HG02623 (cell line): ENCODE measurements around the gene TPST2.

Experiments used
- ATAC-seq: cut with Tn5 transposase; IDR thresholded peaks from one replicate; pipeline ENCODE4 v1.9.1; 2021; ENCODE audit warnings: moderate library complexity; ENCODE audit not compliant: unreplicated experiment

Gene TPST2

DNA sequence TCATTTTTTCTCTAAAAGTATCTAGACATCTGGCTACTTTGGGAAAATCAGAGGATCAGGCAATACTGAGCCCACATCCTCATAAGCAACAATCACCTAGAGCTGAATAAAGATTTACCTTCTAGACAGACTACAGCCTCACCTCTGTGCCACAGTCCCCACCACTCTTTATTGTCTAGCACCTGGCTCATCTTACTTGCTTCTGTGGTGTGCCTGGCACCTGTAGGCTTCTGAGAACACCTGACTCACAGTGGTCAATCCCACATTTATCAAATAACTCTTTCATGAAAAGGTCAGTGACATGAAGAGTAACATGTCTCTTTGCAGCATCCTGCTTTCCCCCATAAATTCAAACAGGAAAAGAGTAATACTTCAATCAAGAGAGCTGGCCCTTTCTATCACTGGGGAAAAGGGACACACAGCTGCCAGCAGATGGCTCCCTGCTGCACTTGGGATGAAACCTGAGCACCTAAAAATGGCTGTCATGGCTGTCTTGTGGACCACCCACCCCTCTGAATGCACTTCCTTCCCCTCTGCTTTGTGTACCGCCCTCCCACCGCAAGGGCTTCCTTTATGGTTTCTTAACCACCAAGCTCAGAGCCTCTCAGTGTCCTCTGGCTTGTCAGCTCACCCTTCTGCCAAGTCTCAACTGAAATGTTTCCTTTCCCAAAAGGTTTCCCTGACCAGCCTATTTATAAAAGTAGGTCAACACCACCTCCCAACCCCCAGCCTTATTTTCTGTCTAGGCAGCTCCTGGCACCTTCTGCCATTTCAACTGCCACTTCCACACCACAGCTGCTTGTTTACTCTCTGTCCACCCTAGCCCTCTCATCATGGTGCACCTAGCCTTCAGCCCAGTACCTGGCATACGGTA lies 87.0 kb downstream of the TPST2 start:
- ATAC-seq = no peak

DNA sequence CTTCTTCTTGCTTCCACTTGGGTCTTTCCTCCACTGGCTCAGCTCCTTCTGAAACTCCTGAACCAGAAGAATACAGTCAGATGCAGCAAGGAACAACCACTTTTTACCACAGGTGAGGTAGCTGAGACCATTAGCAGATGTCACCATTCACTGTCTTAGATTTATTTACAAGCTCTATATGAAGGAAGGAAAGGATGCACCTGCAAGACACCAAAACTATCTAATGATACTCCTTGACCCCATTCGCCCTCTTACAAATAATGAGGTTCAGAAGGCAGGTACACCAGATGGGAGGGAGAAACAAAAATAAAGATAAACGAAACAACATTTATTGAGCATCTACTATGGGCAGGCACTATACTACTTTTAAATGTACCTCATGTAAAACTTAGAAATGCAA lies 87.9 kb downstream of the TPST2 start:
- ATAC-seq = no peak

DNA sequence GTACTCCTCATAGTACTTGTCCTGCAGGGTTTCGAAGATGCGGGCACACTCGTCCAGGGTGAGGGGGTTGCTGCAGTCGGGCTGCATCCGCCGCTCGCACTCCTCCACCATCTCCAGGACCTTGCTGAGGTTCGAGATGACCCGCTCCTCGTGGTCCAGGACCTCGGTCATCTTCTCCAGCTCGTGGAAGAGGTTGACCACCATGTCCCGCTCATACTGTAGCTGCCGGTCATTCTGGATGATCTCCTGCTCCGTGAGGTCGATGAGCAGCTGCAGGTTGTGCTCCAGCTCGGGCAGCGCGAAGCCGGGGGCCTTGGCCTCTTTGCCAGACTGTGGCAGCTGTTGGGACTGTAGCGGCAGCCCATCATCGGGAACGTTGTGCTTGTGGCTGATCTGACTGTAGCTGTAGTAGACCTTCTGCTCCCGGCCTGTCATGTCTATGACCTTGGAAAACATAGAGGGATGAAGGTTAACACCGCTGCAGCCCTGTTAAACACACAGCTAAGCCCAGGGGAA lies 90.7 kb downstream of the TPST2 start:
- no peak for ATAC-seq

DNA sequence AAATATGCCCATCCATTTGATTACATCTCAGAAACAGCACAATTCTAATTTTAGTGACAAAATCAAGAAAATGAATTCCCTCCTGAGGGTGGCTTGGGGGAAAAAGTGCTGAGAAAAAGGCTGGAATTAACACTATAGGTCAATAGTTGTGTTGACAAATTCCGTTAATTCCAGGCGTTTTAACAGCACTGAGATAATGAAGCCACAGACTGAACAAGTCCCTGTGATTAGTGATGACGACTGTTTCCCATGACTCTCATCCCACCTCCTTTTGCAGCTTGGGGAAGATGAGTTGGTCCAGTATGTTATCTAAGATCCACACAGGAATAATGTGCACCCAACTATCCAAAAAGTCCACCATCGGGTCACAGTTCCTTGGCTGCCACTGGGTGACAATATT lies 93.5 kb downstream of the TPST2 start:
- no peak for ATAC-seq

DNA sequence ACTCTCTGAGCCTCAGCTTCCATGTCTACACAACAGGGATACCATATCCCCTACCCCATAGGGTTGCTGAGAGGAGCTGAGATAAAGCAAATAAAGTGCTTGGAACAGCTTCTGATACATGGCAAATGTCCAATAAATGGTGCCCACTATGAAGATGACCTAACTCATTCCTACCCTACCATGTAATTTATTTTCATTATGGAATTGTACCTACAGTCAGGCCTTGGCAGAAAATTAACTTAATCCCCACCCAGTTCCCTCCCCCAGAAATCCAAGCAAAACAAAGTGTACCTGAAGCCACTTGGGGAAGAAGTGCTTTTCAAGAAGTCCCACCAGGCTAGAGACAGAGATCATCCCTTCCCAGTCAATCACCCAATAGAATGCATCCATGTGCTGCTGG lies 95.4 kb downstream of the TPST2 start:
- no peak for ATAC-seq

DNA sequence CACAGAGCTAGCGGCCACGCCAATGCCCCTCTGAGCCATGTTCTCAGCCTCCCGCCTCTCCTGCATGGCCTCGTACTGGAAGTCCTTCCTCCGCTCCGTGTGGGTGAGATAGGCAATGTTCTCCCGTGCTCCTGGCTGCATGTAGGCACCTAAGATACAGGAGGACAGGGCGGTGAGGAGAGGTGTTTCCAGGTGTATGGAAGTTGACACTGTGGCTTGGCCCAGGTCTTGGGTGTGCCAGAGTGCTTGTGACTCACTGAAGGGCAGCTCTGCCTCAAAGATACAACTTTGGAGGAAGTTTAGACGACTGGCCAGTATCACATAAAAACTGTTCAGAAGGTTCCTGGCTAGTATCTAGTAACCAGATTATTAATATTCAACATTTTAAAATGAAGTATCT lies 97.7 kb downstream of the TPST2 start:
- ATAC-seq = no peak

DNA sequence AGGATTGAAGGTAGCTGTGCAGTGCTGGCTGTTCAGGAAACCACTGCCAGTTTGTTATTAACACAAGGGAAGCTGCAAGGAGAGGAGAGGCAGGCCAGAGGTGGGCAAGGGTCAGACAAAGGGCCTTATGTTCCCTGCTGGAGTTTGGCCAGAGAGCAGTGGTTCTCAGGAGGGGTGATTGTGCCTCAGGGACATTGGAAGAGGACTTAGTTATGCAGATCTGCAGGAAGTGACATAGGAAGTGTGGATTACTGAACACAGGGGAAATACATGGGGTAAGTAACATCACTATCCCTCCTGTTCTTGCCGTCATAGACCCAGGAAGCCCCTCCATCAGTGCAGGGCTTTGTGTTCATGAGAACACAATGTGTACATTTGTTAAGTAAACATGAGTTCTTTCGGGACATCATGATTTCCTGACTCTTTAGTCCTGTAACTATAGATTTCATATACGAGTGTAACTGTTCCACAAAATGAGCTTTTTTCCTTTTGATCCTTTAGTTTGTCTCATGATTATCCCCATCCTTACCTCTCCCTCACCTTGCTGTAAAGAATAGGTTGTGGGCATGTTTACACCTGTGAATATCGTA lies 100.4 kb downstream of the TPST2 start:
- no peak for ATAC-seq

DNA sequence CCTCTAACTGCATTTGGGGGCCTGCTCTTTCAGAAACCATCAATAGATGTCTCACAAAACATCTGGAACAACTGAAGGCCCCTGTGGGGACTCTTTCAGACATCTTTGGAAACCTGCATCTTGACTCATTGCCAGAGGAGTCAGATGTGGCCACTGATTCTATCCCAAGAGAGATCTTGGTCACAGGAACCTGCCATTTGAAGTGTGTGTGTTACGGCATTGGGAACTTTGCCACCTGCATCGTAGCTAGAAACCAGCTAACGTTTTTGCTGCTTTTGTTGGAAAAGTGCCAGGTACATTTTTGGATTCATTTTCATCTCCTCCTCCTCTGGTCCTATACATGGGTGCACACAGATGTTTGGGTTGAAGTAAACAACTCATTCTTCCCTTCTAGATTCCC lies 101.9 kb downstream of the TPST2 start:
- no peak for ATAC-seq

DNA sequence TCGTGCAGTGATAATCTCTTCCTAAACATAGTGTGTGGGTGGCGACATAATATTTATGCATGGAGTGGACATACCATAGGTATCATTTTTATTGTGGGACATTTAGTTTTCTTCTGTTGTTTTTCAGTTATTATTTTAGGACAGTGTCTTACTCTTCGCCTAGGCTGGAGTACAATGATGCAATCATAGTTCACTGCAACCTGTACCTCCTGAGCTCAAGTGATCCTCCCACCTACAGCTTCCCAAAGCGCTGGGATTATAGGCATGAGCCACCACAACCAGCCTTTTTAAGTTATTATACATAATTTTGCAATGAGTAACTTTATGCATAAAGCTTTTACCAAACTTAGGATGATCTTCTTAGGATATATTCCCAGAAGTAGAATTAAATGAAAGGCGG lies 103.5 kb downstream of the TPST2 start:
- ATAC-seq = no peak

DNA sequence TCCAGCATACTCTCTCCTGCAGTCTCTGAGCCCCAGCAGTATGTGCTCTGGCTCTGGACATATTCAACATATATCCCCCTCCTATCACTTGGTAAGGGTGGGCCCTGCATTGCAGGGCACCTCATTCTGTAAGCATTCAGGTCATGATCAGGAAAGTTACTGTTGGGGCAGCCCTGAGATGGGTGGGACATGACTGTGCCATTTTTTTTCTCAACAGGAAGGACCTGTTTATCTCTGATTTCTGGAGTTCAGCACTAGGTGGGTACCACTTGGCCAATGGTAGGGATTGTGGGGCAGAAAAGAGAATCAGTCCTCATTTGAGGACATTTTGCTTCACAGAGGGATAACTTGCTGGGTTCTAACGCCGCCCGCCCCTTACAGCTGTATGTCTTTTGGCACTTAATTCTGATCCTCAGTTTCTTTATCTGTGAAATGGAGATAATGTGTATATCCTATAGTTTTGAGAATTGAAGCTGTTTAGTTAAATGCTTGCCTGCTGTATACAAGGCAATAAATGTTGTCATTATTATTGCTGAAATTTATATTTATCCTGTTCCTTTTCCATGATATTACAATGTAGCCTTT lies 104.0 kb downstream of the TPST2 start:
- ATAC-seq = no peak

DNA sequence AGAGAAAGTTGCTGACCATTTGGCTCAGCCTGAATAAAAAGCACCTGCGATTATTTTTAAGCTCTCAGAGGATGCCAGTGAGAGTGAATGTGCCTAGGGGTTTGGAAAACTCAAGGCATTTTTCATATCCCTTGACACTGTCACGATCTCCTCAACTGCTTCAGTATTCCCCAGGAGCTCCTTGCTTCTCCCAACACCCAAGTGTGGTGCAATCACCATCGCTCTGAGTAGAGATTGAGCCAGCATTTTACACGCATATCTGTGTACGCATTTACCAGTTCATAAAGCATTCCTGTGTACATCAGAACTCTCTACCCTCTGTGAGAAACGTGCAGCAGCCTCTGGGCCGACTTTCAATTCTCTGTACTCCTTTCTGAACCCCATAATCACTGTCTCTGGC lies 104.9 kb downstream of the TPST2 start:
- ATAC-seq = no peak

DNA sequence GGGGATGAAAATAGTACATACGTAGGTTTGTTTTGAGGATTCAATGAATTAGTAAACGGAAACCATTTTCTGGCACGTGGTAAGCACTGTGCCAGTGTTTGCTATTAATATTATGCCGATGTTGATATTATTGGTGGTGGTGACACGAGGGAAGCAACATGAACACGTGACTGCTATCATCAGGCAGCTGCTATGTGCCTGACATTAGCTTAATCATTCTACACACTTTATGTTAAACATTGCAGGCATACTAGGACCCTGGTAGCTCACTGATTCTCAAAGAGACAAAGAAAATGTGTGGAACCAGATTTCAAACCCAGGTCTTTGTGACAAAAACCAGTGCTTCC lies 105.6 kb downstream of the TPST2 start:
- no peak for ATAC-seq

DNA sequence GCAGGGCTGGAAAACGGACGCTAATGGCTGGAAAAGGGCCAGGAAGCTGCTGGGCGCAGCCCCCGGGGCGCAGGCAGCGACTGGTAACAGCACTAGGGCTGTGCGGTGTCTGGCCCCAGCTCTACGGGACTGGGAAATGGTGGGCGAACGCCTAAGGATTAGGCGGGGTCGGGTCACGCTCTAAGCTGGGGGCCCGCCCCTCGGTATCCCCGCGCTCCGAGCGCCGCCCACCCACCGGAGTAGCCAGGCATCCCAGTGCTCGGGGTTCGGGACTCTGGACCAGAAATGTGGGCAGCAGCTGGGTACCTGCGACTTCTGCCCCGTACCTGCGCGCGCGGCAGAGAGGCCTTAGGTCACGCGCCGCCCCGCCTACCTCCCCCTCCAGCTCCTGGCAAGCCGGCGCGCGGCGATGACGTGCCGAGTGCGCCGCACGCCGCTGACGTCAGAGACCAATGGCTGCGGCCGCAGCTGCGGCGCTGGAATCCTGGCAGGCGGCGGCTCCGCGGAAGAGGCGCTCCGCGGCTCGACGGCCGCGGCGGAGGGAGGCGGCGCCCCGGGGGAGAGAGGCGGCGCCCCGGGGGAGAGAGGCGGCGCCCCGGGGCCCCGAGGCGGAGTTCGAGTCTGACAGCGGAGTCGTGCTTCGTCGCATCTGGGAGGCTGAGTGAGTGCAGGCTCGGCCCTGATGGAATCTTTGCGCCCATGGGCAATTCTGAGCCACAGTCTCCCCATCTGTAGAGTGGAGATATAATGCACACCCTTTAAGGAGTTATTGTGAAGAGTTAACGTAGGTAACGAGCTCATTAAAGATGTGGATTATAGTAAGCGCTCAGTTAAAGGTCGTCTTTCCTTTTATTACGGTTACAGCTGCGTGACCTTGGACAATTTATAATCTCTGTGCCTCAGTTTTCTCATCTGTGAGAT lies 106.2 kb downstream of the TPST2 start, which contains the start of the genes HPS4 and SRRD:
Gene HPS4 (minus strand): TSS at position 345 of the 921 bp plus-strand sequence. CDS start 2,021 bp downstream, outside the sequence.
Gene SRRD (plus strand): TSS at position 439 of the 921 bp plus-strand sequence. CDS start 14 bp downstream, at position 453.
- ATAC-seq = peak; percentile 67

DNA sequence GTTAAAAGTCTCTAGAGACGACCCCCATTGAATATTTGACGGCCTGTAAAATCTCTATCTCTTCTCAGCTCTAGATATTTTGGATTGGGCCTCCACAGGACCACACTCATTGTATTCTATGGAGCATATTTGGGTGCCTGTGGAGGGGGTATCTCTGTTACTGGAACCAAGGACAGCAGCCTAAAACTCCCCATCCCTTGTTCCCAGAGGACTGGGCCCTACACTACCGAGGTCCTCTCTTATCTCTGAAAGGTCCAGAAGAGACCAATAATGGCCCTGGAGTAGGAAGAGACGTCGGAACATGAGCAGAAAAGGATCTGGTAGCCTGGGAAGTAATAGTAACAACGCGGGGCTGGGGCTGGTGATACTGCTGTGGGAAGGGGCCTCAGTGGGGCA lies 106.9 kb downstream of the TPST2 start:
- no peak for ATAC-seq

DNA sequence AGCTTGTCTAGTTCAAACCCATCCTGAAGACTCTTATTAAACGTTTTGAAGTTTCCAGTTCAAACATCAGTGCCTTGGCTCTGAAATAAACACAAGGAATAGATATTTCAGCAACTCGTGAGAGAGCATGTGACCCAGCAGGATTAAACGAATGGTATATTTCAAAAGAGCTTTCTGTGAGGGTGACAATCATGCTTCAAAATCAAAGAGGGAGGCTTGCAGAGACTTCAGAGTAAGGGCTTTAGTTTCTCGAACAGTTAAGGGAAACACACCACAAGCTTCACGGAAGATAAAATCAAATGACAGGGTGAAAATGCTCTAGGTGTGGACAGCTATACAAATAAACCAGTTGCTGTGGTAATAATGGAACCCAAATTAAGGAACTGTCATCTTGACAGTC lies 107.8 kb downstream of the TPST2 start:
- no peak for ATAC-seq

DNA sequence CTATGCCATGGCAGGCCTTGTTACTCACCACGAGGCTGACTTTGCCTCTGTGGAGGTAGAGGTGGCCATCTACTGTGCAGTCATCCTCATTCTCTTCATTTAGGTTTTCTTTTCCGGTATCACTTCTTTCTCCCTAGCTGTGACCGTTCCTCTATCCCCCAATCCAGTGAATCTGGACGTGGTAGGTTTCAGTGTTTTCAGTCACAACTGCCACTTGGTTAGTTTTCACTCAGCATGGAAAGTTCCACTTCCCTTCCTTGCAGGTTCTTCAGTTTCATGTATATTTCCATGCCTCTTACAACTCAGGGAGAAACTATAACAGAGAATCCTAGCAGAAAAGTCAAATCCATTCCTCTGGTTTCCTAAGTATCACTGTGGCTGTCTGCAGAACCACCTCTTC lies 108.2 kb downstream of the TPST2 start:
- no peak for ATAC-seq

DNA sequence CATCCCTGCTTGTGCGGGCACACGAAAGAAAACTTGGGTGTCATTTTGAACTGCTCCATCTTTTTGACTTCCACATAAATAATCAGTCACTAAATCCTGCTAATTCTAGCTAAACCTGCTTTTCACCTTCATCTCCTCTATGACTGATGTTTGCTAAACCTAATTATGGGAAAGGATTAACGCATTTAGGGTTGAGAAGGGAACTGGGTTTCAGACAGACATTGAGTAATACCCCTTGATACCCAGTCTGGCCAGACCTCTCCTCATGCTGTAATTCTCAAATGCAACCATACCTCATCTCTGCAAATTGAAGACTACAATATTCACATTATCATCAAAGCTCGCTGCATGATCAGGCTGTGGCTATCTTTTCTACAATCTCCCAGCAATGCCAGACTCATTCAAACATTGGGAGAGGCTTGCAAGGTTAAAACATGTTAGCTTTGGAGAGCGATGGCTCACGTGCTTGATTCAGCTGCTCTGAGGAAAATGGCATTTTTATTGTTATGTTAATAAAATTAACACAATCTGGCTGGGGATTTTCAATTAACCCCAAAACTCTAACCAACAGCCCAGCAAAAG lies 108.7 kb downstream of the TPST2 start:
- ATAC-seq = no peak

DNA sequence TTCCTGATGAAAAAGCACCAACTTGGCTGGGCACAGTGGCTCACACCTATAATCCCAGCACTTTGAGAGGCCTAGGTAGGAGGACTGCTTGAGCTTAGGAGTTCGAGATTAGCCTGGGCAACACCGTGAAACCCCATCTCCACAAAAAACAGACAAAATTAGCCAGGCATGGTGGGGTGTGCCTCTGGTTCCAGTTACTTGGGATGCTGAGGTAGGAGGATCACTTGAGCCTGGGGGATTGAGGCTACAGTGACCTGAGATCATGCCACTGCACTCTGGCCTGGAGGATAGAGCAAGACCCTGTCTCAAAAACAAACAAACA lies 109.4 kb downstream of the TPST2 start:
- no peak for ATAC-seq

DNA sequence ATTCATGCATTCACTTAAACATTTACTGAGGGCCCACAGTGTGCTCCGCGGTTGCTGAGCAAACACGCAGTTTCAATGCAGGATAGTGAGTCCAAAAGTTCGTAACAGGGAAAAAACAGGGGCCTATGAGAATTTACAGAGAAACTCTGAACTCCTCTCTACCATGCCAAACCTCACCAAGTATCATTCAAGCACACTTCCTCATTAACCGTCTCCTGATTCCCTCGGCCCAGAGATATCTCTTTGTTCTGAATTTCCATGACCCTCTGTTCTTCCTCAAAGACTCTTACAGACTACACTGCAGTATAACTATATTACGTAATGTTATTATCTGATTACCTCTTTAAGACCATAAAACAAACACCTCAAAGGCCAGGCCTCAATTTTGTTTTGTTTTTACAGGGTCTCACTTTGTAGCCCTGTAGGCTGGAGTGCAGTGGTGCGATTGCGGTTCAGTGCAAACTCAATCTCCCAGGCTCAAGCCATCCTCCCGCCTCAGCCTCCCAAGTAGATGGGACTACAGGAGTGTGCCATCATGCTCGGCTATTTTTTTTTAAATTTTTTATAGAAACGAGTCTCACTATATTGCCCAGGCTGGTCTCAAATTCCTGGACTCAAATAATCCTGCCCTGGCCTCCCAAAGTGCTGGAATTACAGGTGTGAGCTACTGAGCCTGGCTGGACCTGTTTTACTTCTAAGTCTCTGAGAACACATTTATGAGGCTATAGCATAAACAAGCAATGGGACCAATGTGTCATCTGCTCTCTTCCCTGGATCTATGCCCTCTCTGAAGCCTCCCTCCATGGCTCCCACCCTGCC lies 109.9 kb downstream of the TPST2 start:
- ATAC-seq = no peak
